Stimulated activated effector memory CD8-positive, alpha-beta T cell treated with anti-CD3 and anti-CD28 coated beads, Interleukin-12 subunit alpha, Interleukin-12 subunit beta, amount 100 ng/mL, for 72 hours (primary cell): Measurements from ENCODE around the gene HDGFL2.

Experiments
- ATAC-seq: fragments of 150-1000 bp; cut with Tn5 transposase; 2 replicates; pipeline ENCODE4 v1.10.0; 2021
- DNase-seq, 2 donors: peaks; one replicate each; pipeline ENCODE4 v3.0.0; 2021 to 2022; ENCODE audit warnings: low spot score in 2 of 2
- H3K27ac Mint-ChIP-seq: one replicate; pipeline ENCODE4 v1.8.0; 2022; ENCODE audit warnings: mild to moderate bottlenecking, mixed read lengths
- H3K36me3 Mint-ChIP-seq: one replicate; pipeline ENCODE4 v1.8.0; 2022; ENCODE audit warnings: mild to moderate bottlenecking, mixed read lengths
- H3K4me1 Mint-ChIP-seq: one replicate; pipeline ENCODE4 v1.8.0; 2022; ENCODE audit warnings: mixed read lengths
- H3K4me3 Mint-ChIP-seq: one replicate; pipeline ENCODE4 v1.8.0; 2022; ENCODE audit warnings: mild to moderate bottlenecking, mixed read lengths
- H3K9me3 Mint-ChIP-seq: one replicate; pipeline ENCODE4 v1.8.0; 2022; ENCODE audit warnings: mixed read lengths

The HDGFL2 gene

DNA sequence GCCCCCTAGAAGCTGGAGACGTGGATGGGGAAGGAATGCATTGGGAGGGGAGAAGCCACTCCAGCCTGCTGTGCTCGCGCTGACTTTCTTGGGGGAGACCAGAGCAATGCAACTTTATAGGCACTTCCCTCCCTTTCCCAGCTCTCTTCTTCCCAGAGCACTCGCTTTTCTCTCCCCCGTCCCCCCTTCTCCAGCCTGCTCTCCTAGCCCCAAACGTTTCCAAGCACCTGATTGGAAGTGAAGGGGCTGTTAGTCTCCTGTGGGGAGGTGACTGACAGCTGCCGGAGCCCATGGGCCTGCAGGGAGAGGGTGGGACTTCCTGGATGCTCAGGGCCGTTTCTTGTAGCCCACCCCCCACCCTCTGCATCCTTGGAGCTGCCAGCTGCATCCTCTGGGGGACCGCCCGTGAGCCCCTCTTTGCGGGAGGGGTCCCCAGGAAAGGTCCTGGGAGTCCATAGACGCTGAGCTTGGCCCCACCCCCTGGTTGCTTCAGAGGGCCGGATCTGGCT, 2.5 kb downstream of the HDGFL2 start:
- peaks cover 17% of the 10 kb centered on the region for H3K4me1 Mint-ChIP-seq
- no peak for ATAC-seq
- DNase-seq, result no peak
- peak overlapping the region; percentile 74 for H3K27ac Mint-ChIP-seq
- H3K36me3 Mint-ChIP-seq, result peaks cover 39% of the 10 kb centered on the region
- no peaks in the 10 kb centered on the region for H3K9me3 Mint-ChIP-seq
- no peak overlapping the region for H3K4me3 Mint-ChIP-seq

- Mint-ChIP-seq H3K27ac (no peak overlapping the region), H3K36me3 (peaks cover 56% of the 10 kb centered on the region), H3K9me3 (no peaks in the 10 kb centered on the region), H3K4me3 (no peak overlapping the region), H3K4me1 (peaks cover 17% of the 10 kb centered on the region)
- ATAC-seq (no peak), DNase-seq (no peak)
Observed at GRCh38 chr19:4477034-4477801, 5.1 kb downstream of the HDGFL2 start.

DNA sequence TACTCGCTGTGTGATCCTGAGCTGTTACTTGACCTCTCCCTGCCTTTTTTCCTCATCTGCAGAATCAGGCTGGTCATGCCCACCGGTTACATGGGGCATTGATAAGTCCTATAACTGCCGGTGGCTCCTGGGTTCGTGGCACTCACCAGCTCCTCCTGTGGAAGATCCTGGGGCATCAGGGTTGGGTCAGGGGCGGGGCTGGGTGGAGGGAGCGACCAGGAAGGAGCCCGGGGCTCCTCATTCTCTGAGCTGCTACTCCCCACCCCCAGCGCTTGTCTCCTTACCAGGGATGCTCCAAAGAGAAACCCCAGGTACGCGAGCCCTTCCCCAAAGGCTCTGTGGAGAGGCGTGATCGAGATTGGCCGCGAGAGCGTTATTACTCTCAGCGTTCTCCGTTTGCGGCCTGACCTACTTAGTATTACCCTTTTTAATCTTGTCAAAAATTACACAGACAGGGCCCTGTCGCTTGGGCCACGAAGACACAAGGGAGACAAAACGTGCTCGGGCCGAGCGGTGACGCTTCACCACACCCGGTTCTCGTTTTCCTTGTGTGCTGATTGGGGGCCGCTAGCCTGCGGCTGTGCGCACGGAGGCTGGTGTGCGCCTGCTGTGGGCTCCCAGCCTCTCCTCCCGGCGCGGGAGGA, 10.7 kb downstream of the HDGFL2 start:
- Mint-ChIP-seq H3K4me3 (no peak overlapping the region), H3K4me1 (peaks cover 5% of the 10 kb centered on the region), H3K27ac (no peak overlapping the region), H3K9me3 (no peaks in the 10 kb centered on the region), H3K36me3 (peaks cover 76% of the 10 kb centered on the region)
- ATAC-seq (no peak), DNase-seq (no peak)

DNA sequence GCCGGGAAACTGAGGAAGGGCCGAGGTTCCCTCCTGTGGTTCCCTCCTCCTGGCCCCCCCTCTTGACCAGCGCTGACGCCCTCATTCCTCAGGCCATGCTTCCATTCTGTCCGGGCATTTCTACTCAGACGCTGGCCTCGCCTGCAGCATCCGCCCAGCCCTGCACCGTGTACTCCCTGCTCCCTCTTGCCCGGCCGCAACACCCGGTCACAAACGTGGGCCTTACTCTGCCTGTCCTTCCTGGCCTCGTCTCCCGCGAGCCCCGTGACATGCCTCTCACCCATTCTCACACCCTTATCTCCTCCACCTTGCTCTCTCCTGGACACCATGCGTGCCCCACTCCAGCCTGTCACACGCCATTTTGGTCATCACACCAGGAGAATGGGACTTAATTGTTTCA, 11.3 kb downstream of the HDGFL2 start:
- DNase-seq (no peak), ATAC-seq (no peak)
- Mint-ChIP-seq H3K36me3 (peaks cover 72% of the 10 kb centered on the region), H3K9me3 (no peaks in the 10 kb centered on the region), H3K4me3 (no peak overlapping the region), H3K27ac (no peak overlapping the region), H3K4me1 (peaks cover 5% of the 10 kb centered on the region)

GRCh38 chr19:4487572-4487971, 15.5 kb downstream of the HDGFL2 start:
- DNase-seq, result no peak
- ATAC-seq, result no peak
- H3K27ac Mint-ChIP-seq, result no peak overlapping the region
- H3K9me3 Mint-ChIP-seq, result no peaks in the 10 kb centered on the region
- H3K4me1 Mint-ChIP-seq, result peaks cover 5% of the 10 kb centered on the region
- peaks cover 50% of the 10 kb centered on the region for H3K36me3 Mint-ChIP-seq
- H3K4me3 Mint-ChIP-seq, result no peak overlapping the region

- H3K9me3 Mint-ChIP-seq, result no peaks in the 10 kb centered on the region
- H3K36me3 Mint-ChIP-seq, result peaks cover 47% of the 10 kb centered on the region
- DNase-seq, result no peak
- no peak for ATAC-seq
- peaks cover 5% of the 10 kb centered on the region for H3K4me1 Mint-ChIP-seq
- H3K27ac Mint-ChIP-seq, result no peak overlapping the region
- no peak overlapping the region for H3K4me3 Mint-ChIP-seq
Observed at GRCh38 chr19:4488496-4488895, 16.4 kb downstream of the HDGFL2 start.

- ATAC-seq (no peak), DNase-seq (no peak)
- Mint-ChIP-seq H3K4me3 (no peak overlapping the region), H3K27ac (no peak overlapping the region), H3K36me3 (peaks cover 39% of the 10 kb centered on the region), H3K4me1 (peaks cover 5% of the 10 kb centered on the region), H3K9me3 (no peaks in the 10 kb centered on the region)
Observed at GRCh38 chr19:4491446-4491845, 19.3 kb downstream of the HDGFL2 start.

GRCh38 chr19:4492337-4493103, 20.4 kb downstream of the HDGFL2 start:
- Mint-ChIP-seq H3K36me3 (peaks cover 30% of the 10 kb centered on the region), H3K9me3 (no peaks in the 10 kb centered on the region), H3K27ac (no peak overlapping the region), H3K4me1 (no peaks in the 10 kb centered on the region), H3K4me3 (no peak overlapping the region)
- DNase-seq, result no peak
- no peak for ATAC-seq

- Mint-ChIP-seq H3K9me3 (no peaks in the 10 kb centered on the region), H3K4me1 (no peaks in the 10 kb centered on the region), H3K36me3 (peaks cover 29% of the 10 kb centered on the region), H3K27ac (no peak overlapping the region), H3K4me3 (no peak overlapping the region)
- DNase-seq (no peak), ATAC-seq (no peak)
Observed at GRCh38 chr19:4493104-4493928, 21.2 kb downstream of the HDGFL2 start.

DNA sequence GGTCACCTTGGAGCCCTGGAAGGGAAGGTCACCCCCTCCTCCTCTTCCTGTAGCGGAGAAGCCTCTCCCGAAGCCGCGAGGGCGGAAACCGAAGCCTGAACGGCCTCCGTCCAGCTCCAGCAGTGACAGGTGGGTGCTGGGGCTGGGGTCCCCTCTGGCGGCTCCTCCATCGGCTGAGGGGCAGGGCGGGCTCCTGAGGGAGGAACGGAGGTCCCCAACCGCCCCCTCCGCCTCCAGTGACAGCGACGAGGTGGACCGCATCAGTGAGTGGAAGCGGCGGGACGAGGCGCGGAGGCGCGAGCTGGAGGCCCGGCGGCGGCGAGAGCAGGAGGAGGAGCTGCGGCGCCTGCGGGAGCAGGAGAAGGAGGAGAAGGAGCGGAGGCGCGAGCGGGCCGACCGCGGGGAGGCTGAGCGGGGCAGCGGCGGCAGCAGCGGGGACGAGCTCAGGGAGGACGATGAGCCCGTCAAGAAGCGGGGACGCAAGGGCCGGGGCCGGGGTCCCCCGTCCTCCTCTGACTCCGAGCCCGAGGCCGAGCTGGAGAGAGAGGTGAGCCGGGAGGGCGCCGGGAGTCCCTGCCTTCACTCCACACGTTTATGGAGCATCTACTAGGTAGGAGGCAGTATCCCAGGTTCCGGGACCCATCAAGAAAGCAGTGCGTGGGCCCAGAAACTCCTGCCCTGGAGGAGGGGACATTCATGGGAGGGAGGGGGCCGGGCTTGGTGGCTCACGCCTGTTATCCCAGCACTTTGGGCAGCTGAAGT, 22.0 kb downstream of the HDGFL2 start:
- Mint-ChIP-seq H3K9me3 (no peaks in the 10 kb centered on the region), H3K27ac (no peak overlapping the region), H3K36me3 (peaks cover 22% of the 10 kb centered on the region), H3K4me1 (no peaks in the 10 kb centered on the region), H3K4me3 (no peak overlapping the region)
- ATAC-seq (no peak), DNase-seq (no peak)

DNA sequence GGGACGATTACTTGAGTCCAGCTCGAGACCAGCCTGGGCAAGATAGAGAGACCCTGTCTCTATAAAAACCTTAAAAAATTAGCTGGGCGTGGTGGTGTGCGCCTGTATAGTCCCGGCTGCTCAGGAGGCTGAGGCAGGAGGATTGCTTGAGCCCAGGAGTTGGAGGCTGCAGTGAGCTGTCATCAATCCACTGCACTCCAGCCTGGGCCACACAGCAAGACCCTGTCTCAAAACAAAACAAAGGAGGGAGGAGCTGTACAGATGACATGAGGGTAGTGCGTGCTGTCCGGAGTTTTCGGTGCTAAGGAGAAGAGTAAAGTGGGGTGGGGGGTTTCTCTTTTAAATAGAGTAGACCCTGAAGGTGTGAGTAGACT, 22.6 kb downstream of the HDGFL2 start:
- no peak for ATAC-seq
- no peak overlapping the region for H3K27ac Mint-ChIP-seq
- H3K9me3 Mint-ChIP-seq, result no peaks in the 10 kb centered on the region
- H3K4me3 Mint-ChIP-seq, result no peak overlapping the region
- H3K36me3 Mint-ChIP-seq, result peaks cover 21% of the 10 kb centered on the region
- no peak for DNase-seq
- H3K4me1 Mint-ChIP-seq, result no peaks in the 10 kb centered on the region

DNA sequence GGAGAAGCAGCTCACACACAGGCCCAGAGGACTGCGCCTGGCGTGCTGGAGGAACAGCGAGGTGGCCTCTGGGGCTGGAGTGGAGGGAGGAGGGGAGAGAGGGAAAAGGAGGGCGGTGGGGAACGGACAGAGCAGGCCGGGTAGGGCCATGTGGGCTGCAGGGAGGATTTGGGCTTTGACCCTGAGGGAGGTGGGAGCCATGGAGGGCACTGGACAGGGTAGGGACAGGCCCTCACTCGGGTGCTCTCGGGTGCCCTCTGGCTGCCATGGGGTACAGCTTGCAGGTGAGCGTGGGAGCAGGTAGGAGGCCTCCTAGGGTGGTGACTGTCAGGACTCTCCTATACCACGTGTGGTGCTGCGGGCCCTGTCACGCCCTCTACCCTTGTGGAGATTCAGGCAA, 23.4 kb downstream of the HDGFL2 start:
- no peaks in the 10 kb centered on the region for H3K9me3 Mint-ChIP-seq
- H3K4me1 Mint-ChIP-seq, result no peaks in the 10 kb centered on the region
- peaks cover 27% of the 10 kb centered on the region for H3K36me3 Mint-ChIP-seq
- H3K27ac Mint-ChIP-seq, result no peak overlapping the region
- H3K4me3 Mint-ChIP-seq, result no peak overlapping the region
- ATAC-seq, result no peak
- no peak for DNase-seq

DNA sequence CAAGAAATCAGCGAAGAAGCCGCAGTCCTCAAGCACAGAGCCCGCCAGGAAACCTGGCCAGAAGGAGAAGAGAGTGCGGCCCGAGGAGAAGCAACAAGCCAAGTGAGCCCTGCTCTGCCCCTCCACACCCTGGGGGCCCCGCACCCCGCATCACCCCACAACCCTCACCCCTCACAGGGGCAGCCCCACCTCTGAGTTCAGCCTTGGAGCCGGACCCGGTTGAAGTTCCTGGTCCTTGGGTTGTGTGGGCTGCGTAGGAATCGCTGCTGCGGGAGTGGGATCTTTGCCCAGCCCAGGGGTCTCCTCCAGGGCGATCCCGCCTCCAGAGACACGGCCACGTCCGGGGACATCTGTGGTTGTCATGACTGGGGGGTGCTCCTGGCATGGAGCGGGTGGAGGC, 24.2 kb downstream of the HDGFL2 start:
- Mint-ChIP-seq H3K36me3 (peaks cover 27% of the 10 kb centered on the region), H3K27ac (no peak overlapping the region), H3K4me3 (no peak overlapping the region), H3K9me3 (no peaks in the 10 kb centered on the region), H3K4me1 (no peaks in the 10 kb centered on the region)
- DNase-seq (no peak), ATAC-seq (no peak)

- no peaks in the 10 kb centered on the region for H3K9me3 Mint-ChIP-seq
- DNase-seq, result no peak
- no peak overlapping the region for H3K27ac Mint-ChIP-seq
- H3K4me3 Mint-ChIP-seq, result no peak overlapping the region
- ATAC-seq, result no peak
- H3K36me3 Mint-ChIP-seq, result peaks cover 33% of the 10 kb centered on the region
- H3K4me1 Mint-ChIP-seq, result no peaks in the 10 kb centered on the region
Observed at GRCh38 chr19:4497770-4498389, 25.8 kb downstream of the HDGFL2 start.
